A673 (cell line): ENCODE results near the gene BATF2. TPM values are rescaled to one million over a fixed set of nuclear protein-coding genes. Genes with fewer than 3 reads are reported as not detected.

Experiments
- BruUV-seq: library from RNA; stranded (reverse); fragments of 400-500 nt; replicated peaks from 2 replicates; lab custom pipeline; 2021; lab: Mats Ljungman, UMichigan
- CTCF ChIA-PET: fragments of 300-600 bp; sonication (Branson Sonifier 250); formaldehyde crosslinking; loops from one replicate; lab custom pipeline; 2022; ENCODE audit warnings: antibody characterized with exemption; lab: Charles Lee
- POLR2A ChIA-PET: fragments of 300-600 bp; sonication (Branson Sonifier 250); formaldehyde crosslinking; loops from one replicate; lab custom pipeline; 2022; ENCODE audit warnings: antibody characterized with exemption; ENCODE audit not compliant: low non-redundant PET; lab: Charles Lee
- DNase-seq: peaks from one replicate; pipeline ENCODE4 v3.0.0-alpha.2; 2015; ENCODE audit warnings: low spot score
- H3K27ac ChIP-seq: fragments of 200-600 bp; sonication (generic); 2 replicates; pipeline ENCODE4 v1.5.1; 2016; ENCODE audit warnings: mixed run types, low read depth, mild to moderate bottlenecking, mixed read lengths, antibody characterized with exemption, low read length; ENCODE audit not compliant: poor library complexity, severe bottlenecking
- H3K27me3 ChIP-seq: fragments of 200-600 bp; sonication (generic); replicated peaks from 2 replicates; pipeline ENCODE4 v1.6.1; 2017; ENCODE audit warnings: mixed run types, low read depth, mild to moderate bottlenecking, mixed read lengths, antibody characterized with exemption, low read length; ENCODE audit not compliant: insufficient read depth, poor library complexity
- H3K36me3 ChIP-seq: fragments of 200-600 bp; sonication (generic); 2 replicates; pipeline ENCODE4 v1.6.1; 2016; ENCODE audit warnings: mixed run types, mild to moderate bottlenecking, mixed read lengths, antibody characterized with exemption, low read length; ENCODE audit not compliant: insufficient read depth, poor library complexity, severe bottlenecking
- H3K4me1 ChIP-seq: fragments of 200-600 bp; sonication (generic); 2 replicates; pipeline ENCODE4 v1.6.1; 2017; ENCODE audit warnings: mixed run types, mild to moderate bottlenecking, mixed read lengths, antibody characterized with exemption, low read length; ENCODE audit not compliant: insufficient read depth, poor library complexity, severe bottlenecking
- H3K4me3 ChIP-seq: fragments of 200-600 bp; sonication (generic); 2 replicates; pipeline ENCODE4 v1.5.1; 2016; ENCODE audit warnings: low read depth, mixed run types, mild to moderate bottlenecking, mixed read lengths, low read length; ENCODE audit not compliant: poor library complexity, severe bottlenecking
- H3K9me3 ChIP-seq: fragments of 200-600 bp; sonication (generic); 2 replicates; pipeline ENCODE4 v1.6.1; 2016; ENCODE audit warnings: mixed run types, low read depth, mild to moderate bottlenecking, mixed read lengths, antibody characterized with exemption, low read length; ENCODE audit not compliant: poor library complexity, severe bottlenecking
- CTCF ChIP-seq: fragments of 300-800, 200-600 bp; sonication (generic); conservative IDR thresholded peaks from 2 replicates; pipeline ENCODE4 v1.5.1; 2017; ENCODE audit warnings: low read depth, mild to moderate bottlenecking, antibody characterized with exemption, low read length, moderate library complexity, mixed read lengths
- EZH2 ChIP-seq: fragments of 200-600 bp; sonication (generic); IDR thresholded peaks from 2 replicates; pipeline ENCODE4 v1.6.1; 2017; ENCODE audit warnings: borderline replicate concordance, low read depth, mild to moderate bottlenecking, mixed read lengths, antibody characterized with exemption, low read length; ENCODE audit not compliant: poor library complexity, severe bottlenecking
- intact Hi-C: fragments of 100-400 bp; cut with micrococcal nuclease; formaldehyde crosslinking; loops from one replicate; pipeline ENCODE4 v1.10.0; 2022; ENCODE audit not compliant: unreplicated experiment
- total RNA-seq: library from RNA; stranded (reverse); gene quantifications from 2 replicates; pipeline ENCODE4 v1.2.3, GENCODE V29; 2021

The BATF2 gene
- total RNA-seq, 1 experiment from 2014 or later = not detected

- H3K36me3 ChIP-seq = peaks cover 12% of the 10 kb centered on the region
- no TSS peak for BruUV-seq
- intact Hi-C loops = loop anchor here (2.0 kb wide), 1 partner anchor 168 kb away; no protein-coding TSS in a partner anchor
- no peak for DNase-seq
- H3K4me1 ChIP-seq = no peaks in the 10 kb centered on the region
- ChIA-PET CTCF (no interaction called here), POLR2A (no interaction called here)
- H3K4me3 ChIP-seq = peak overlapping the region; percentile 95
- no peaks in the 10 kb centered on the region for H3K9me3 ChIP-seq
- no peaks in the 10 kb centered on the region for H3K27me3 ChIP-seq
- TF ChIP-seq CTCF (no peak), EZH2 (no peak)
- H3K27ac ChIP-seq = peak overlapping the region; percentile 96
Observed at GRCh38 chr11:65014726-65015227, 18.0 kb upstream of the BATF2 start.

GRCh38 chr11:65013888-65014725, 17.3 kb upstream of the BATF2 start, which contains the start of gene ARL2:
Gene ARL2, plus strand, starts transcription at chr11:65014160. Its CDS starts 48 bp downstream, at chr11:65014208.
- H3K4me1 ChIP-seq = no peaks in the 10 kb centered on the region
- ChIA-PET POLR2A (no interaction called here), CTCF (no interaction called here)
- H3K36me3 ChIP-seq = peaks cover 9% of the 10 kb centered on the region
- intact Hi-C loops = loop anchor here (2.0 kb wide), 1 partner anchor 167 kb away; no protein-coding TSS in a partner anchor
- no peaks in the 10 kb centered on the region for H3K27me3 ChIP-seq
- TF ChIP-seq EZH2 (no peak), CTCF (peak; percentile 67)
- peak within 1 kb of the TSS; percentile 95 for H3K4me3 ChIP-seq
- peak within 1 kb of the TSS; percentile 96 for H3K27ac ChIP-seq
- H3K9me3 ChIP-seq = no peaks in the 10 kb centered on the region
- peak; percentile 97 for DNase-seq
- TSS peak; percentile 57 for BruUV-seq

GRCh38 chr11:65013130-65013887, 16.5 kb upstream of the BATF2 start:
- CTCF ChIA-PET = interaction anchor here (0.6 kb wide), 1 partner anchor 84 kb away, joined by 7 read pairs; no protein-coding TSS in a partner anchor
- POLR2A ChIA-PET = no interaction called here
- intact Hi-C loops = no loop called here
- peak overlapping the region; percentile 96 for H3K27ac ChIP-seq
- TF ChIP-seq EZH2 (no peak), CTCF (peak; percentile 81)
- no TSS peak for BruUV-seq
- H3K4me1 ChIP-seq = no peaks in the 10 kb centered on the region
- H3K4me3 ChIP-seq = peak overlapping the region; percentile 95
- no peaks in the 10 kb centered on the region for H3K9me3 ChIP-seq
- no peaks in the 10 kb centered on the region for H3K27me3 ChIP-seq
- DNase-seq = peak; percentile 96
- H3K36me3 ChIP-seq = peaks cover 2% of the 10 kb centered on the region
